Renal cortical epithelial cell (primary cell): ENCODE results near the gene TC2N. TPM values are rescaled to one million over a fixed set of nuclear protein-coding genes. Genes with fewer than 3 reads are reported as not detected.
"Not testable (repeated sequence)": the region's sequence is repeated elsewhere in the genome, so short reads cannot be mapped to it uniquely, and the experiment has no call there.

Experiments used
- DNase-seq: peaks from one replicate; pipeline ENCODE4 v3.0.0-alpha.2; 2011; ENCODE audit warnings: low read depth
- total RNA-seq: library from RNA; depleted of rRNA; stranded (reverse); fragments of >200 nt; gene quantifications from 2 replicates; pipeline ENCODE4 v1.2.3, GENCODE V29; 2014

Gene TC2N
- total RNA-seq, 1 donor from 2014 or later = 4.6 TPM

DNA sequence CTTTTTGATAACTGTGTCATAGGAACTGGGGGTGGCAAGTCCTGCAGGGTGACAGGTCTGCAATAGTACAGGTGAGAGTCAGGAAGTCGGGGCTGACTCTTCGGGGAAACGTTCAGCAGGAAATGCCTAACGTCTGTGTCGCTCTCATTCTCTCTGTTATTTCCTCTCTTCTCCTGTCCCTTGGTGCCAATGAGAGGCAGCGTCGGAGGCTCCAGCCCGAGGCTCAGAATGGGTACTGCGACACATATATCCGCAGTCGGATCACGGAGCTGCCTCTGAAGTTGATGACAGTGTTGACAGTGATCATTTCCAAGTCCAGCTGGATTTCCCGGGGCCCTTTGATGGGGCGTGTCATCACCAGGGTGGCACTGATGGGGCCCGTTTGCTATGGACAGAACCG, 2.7 kb upstream of the TC2N start:
- no peak for DNase-seq

DNA sequence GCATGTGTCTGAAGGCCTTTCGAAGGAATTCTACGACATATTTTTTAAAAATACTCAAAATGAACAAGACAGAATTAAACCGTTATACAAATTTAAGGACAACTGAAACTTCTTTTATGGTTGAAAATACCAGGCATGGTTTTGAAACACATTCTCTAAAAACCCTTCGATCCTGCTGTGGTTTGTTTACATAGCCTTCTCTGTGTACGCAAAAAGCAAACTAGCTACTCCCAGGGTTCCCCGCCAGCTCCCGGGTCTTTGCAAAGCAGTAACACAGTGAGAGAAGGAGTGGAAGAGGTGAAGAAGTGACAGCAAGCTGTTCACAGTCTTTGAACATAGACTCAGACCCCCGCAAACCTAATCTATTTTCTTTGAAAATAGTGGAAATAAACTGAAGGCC, 2.2 kb upstream of the TC2N start:
- no peak for DNase-seq

DNA sequence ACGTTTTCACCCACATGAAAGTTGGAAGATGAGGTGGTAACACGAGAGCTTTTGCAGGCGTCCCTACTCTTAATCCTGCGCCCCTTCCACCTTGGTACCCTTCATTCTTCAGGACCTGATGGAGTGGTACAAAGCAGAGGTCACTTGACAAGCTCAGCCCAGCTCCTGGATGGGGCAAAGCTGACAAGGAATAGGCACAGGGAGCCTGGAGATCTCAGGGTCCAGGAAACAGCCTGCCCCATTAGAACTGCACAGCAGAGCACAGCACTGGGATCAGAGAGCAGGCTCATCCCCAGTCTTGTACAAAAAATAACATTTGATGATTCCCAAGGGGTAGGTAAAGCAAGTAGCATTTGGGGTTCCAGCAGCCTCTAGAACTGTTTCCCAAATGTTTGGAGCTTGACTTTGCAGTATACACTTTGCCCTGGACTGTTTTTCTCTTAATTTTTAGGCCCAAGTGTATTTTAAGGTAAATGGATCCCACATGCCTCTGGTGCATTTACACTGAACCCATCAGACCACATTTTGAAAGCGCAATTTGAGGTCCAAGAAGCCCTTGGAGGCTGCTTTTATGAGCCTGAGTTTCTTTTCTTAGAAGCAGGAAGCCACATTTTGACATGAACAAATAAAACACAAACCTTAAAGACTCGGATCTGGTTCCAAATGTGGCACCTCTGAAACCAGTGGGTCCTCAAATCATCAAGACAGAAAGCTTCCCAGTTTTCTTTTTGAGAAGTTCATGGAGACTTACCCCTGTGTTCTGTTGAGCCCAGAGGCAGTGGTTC, 633 bp downstream of the TC2N start:
- no peak for DNase-seq

DNA sequence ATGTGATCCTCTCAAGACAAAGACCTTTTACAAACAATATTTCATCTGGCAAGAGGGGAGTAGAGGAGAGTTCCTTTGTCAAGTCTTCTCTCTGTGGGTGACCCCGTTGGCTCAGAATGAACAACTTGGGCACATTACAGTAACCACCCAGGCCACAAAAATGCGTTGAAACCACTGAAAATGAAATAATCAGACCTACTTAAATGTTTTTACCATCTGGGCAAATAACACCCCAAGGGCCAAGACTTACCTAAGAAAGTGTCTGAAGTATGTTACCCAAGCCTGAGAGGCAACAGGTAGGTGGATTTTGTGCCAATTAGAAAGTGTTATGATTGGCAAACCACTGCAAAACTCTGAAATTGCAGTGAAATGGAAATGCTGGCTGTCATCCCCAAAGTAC, 1.3 kb downstream of the TC2N start:
- DNase-seq = peak; percentile 57

DNA sequence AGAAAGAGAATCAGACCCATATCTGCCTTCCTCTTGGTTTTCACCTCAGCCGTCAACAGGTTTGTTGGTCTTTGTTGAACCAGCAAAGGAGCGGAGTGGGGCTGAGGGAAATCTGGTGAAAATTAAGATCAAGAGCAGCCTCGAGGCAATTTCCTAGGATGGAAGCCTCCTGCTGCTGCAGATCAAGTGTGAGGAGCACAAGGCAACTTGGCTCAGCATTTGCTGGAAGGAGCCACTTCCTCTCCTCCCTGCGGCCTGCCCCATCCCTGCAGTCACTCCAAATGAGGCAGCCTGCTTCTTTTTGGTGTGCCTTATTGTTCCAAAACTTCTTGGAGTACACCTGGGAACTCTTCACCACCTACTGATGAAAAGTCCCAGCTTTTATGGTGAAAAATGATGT, 4.9 kb downstream of the TC2N start:
- DNase-seq = no peak

DNA sequence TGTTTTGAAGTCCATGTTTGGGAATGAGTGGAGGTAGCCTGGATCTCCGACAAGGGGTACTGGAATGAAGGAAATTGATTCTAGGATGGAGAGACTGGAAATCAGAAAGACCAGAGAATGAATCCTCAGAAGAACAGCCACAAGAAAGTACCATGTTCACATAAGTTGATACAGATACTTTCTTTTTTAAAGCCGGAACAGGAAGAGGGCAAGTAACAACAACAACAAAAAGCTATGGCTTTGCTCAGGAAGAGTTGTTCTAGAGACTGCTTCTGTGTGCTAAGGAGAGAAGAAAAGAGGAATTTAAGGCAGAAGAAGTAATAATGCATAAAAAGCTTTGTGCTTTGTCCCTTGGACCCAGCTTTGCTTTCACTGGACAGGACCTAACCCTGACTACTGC, 6.2 kb downstream of the TC2N start:
- DNase-seq = no peak

DNA sequence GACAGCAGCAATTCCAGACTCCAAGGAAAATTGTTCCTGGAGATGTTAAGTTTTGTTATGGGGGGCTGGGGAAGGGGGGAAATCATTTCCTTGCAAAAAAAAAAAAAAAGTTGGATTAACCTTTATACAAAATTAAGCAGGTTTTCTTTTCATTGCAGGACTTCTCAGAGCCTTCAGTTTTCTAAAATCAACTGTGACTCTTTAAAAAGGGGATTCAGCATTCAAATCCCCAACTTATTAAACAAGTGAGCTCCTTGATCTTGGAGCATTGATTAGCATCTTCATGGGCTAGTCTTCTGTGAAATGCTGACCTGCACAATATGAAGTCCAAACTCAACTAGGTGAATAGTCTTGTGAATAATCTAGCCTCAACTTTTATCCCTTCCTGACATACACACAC, 7.1 kb downstream of the TC2N start:
- no peak for DNase-seq

DNA sequence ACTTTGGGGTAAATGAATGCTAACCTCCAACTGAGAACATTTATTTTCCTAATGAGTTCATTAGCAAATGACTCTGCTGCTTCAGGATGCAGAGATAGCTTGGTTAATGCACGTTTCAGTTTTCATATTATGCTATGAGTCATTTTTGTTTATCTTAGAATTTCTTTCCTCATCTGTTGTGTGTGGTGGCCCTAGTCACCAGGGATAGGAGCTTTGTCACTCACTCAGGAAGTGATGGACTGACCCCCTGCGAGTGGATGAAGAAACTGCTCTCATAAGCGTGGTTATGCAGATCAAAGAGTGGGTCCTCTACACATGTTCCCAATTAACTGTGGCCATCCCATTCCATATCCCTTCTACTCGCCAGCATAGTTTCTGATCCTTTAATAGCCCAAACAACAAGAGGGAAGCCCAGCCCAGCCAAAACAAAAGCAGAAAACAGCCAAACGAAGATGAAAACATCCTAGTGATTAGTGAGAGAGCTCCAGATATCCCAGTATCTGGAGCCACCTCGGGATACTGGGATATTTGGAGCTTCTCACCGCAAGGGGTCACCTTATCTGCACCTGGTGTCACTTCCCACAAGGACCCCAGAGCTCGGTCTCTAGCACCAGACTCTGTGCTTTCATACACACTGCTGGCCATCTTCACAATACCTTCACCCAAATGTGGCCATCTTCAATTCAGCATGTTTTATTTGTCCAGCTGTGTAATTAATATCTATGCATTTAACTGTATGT, 8.6 kb downstream of the TC2N start:
- no peak for DNase-seq

DNA sequence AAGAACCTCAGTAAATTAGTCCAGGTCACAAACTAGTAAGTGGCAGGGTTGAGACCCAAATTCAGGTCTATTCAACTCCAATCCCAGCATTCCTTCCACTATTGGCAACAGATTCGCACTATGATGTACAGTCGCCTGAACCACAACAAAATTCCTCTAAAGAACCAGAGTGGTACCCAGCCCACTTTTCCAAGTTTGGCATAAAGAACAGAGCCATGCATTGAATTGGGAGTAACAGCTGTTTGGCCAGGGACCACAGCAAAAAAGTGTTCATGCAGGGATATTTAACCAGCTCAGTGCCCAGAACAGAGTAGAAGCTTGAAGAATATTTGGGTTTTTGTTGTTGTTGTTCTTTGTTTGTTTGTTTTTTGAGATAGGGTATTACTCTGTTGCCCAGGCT, 9.7 kb downstream of the TC2N start:
- no peak for DNase-seq

DNA sequence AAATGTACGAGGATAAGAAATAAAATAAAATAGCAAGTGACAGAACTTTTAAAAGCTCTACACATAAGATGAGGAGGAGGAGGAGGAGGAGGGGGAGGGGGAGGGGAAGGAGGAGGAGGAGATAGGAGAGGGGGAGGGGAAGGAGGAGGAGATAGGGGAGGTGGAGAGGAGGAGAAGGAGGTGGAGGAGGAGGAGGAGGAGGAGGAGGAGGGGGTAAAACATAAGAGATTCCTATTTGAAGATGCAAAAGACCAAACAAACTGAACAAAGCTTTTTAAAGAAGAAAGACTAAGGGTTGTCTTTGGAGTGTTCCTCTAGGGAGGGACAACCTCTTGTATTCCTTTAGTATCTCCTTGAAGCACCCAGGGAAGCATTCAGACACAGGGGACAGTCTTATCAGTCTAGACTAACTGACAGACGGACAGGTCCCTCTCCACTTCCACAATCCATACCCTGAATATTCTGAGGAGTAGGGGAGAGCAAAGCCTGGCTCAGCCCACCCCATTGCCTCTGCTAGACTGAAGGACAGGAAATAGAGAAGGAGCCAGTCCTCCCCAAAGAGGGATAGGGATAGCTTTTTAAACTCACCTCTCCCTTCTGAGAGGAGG, 12.9 kb downstream of the TC2N start:
- no peak for DNase-seq

DNA sequence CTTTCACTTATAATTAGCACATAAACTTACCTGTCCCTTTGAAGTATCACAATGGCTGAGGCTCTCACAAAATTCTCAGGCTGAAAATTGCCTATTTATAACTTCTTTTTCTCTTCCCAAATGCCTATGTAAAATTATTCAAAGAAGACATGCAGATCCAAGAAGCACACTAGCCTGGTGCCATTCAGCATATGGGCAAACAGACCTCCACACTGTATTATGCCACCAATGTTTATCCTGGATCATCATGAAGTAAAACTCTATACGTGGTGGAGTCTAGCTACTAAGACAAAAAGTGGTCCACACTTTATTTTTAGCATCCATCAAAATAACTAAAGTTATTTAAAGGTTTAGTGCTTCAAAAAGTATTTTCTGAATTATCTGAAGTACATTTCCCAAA, 15.8 kb downstream of the TC2N start:
- DNase-seq = no peak

DNA sequence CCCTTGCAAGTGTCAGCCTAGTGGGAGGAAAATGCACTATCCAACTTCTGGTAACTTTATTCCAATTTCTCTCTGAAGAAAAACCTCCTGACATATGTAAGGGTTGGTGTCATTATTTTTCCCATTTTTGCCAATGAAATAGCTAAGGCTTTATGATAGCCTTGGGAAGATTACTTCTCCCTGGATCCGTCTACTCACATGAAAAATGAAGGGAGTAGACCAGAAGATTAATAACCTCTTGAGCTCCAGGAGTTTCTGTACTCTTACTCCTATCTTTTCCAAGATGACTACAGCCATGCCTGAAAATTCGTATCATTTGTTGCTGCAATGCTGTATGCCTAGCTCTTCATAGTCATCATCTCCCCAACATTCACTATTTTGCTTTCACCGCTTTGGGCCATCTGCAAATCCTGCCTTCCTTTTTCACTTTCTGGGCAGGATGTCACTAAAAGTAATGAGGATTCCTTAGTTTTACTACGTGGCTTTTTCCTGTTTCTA, 18.8 kb downstream of the TC2N start:
- no peak for DNase-seq

DNA sequence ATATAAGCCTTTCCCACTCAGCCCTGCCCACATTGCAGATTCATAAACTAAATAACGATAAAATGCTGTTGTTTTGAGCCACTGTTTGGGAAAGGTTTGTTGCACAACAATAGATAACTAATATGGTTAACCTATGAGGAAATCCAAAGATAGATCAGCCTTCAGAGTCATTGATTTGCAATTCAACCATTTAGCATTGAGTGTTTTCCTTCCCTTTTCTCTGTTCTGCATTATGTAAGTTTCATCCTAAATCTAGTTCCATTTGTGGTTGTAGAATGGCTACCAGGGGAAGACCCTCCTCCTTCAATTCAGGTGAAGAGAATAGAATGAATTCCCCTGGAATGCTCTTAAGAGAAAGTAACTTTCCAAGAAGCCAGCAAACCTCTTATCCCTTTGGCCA, 19.6 kb downstream of the TC2N start:
- DNase-seq = no peak

DNA sequence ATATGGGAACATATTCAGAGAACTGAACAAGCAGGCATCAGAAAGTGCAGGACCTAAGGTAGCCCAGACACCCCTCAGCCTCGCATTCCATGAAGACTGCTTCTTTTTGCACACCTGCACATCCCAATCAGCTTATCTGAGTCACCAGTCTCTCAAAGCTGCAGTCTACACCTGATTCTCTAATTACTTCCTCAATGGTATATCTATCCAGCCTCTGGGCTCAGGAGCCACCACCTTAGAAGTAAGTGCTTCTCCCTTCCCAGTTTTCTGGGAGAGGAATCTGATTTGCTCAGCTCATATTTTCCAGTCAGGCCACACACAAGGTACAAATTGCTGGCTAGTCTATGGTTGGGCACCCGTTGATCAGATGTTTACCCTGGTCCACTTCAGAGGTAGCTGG, 21.7 kb downstream of the TC2N start:
- DNase-seq = no peak

DNA sequence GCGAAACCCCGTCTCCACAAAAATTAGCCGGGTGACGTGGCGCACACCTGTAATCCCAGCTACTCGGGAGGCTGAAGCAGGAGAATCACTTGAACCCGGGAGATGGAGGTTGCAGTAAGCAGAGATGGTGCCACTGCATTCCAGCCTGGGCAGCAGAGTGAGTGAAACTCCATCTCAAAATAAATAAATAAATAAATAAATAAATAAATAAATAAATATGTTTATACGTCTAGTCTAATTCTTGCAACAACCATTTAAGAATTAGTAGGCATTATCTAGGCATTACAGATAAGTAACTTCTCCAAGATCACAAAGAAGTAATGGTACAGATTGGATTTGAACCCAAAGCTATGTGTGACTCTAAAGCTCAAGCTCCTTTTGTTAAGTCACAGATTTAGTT, 22.3 kb downstream of the TC2N start:
- DNase-seq = not testable (repeated sequence)

DNA sequence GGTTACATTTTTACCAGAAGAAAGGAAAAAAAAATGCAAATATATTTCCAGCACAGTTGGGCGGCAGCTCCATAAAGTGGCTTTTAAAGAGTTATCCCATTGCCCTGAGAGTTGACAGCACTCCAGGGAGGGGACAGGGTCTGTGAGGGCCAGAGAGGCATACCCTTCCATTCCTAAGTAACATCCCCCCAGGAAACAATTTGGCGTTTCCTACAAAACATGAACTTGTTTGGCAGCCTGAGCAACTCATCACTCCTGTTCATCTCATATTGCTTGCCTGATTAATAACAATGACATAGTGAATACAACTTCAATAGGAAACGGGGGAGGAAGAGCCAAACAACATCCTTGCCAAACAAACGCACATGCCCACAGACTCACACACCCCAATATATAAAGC, 23.3 kb downstream of the TC2N start:
- no peak for DNase-seq

DNA sequence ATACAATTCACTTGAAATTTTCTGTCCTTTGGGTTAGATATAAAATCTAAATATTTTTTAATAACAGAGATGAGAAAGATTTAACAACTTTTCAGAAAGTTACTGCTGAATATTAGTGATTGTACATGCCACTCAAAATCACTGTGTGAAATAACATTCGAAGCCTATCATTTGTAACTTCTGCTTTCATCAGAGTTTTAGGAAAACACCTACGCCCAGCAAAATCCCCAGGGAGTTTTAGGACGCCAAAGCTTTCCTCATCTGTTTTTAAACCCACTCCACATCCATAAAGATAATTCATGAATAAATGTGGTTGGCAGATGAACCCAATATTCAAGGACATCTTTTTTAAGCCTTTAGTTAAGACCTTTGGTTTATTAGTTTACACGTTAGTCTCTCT, 23.9 kb downstream of the TC2N start:
- DNase-seq = no peak

DNA sequence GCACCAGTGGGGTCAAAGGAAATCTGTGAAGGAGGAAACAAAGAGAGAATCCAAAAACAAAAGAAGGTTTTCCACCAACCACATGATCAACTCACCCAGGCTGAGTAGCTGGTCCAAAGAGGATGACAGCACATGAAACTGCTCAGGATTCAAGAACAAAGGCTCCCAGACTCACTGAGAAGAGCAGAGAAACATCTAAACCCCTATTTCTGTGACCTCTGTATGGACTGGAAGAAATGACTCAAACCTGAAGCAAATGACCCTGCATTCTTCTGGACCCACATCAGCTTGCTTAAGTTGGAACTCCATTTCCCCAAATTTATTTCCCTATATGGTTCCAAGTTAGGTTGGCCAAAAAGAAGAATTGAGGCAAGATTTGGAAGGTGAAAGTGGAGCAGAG, 26.3 kb downstream of the TC2N start:
- no peak for DNase-seq

DNA sequence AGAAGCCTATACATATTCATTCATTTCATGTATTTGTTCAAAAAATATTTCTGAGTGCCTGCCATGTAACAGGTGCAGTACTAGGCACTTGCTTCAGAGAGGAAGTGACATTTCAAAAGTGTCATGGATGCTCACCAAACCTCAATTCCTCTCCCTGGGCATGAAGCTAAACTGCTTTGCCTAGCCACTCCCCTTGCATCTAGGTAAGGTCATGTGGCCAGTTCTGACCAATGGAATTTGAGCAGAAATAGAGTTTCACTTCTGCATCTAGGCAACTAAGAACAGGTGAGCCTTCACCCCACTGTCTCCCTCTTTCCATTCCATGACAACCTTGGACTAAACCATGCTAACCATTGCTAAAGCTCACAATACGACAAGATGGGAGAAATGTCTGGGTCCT, 27.6 kb downstream of the TC2N start:
- no peak for DNase-seq

DNA sequence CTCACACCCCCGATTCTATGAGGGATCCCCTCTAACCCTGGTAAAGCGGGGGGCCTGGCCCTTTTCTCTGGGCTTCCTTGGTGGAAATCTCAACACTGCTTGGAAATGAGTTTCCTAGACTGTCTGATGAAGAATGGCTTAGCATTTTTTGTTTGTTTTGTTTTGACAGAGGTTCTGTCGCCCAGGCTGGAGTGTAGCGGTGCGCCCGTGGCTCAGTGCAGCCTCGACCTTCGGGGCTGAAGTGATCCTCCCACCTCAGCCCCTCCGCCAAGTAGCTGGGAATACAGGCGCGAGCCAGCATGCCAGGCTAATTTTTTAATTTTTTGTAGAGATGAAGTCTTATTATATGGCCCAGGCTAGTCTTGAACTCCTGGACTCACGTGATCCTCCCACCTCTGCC, 30.3 kb downstream of the TC2N start:
- DNase-seq = no peak

DNA sequence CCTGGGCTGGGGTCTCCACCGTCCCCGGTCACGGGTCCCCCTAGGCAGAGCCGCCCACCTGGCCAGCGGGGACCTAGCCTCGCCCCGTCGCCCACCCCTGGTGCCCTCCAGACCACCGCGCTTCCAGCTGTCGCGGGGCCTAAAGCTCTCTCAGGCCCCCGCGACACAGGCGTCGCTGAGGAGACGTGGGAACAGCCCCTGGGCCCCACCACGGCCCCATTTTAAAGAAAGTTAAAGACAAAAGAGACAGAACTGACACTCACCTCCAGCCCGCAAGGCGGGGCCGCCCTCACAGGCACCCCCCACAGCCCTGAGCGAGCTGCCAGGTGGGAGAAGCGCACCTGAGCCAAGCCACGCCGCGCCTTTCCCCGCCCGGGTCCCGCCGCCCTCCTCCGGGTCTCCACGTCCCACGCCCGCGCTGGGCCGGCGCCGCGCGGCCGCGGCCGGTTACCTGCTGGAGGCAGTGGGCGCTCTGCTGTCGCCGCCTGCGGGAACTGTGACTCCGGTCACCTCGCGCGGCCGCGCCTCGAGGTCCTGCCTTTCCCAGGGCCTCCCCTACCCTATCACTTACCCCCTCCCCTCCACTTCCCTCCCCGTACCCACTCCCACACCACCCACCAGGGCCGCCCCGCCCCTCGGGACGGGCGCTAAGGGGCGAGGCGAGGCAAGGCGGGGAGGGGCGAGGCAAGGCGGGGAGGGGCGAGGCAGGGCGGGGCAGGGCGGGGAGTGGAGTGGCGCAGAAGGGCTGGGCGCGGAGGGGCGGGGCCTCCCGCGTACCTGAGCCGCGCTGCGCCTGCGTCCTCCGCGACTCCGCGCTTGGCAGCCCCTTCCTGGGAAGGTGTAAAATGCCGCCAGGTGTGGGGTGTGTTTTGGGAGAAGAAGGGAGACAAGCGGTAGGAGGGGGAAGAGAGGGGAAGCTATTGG, 31.2 kb downstream of the TC2N start:
- DNase-seq = peak; percentile 30
